ENCODE results near the gene MANF.

The MANF gene

DNA sequence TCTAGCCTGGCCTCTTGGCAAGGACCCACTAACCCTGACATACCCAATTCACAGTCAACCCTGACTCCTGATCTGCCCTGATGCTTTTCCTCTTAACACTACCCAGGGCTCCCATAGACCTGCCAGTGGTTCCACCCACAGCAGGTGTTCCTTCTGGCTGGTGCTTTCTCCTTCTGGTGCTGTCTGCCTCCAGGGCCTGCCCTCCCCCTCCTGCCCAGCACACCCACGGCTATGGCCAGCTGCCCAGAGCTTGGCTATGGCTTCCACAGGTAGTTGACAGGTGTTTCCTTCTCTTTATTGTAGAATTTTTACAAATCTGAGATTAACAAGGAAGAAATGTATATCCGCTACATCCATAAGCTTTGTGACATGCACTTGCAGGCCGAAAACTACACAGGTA, 46.5 kb upstream of the MANF start:
- Histone ChIP-seq H3K9me2 (replicated peaks; ENCODE audit: control insufficient read depth, low read length) (no peaks in the 10 kb centered on the region), H3K36me3 (ENCODE audit: control insufficient read depth, low read length) (no peaks in the 10 kb centered on the region), H3K79me2 (ENCODE audit: control insufficient read depth, low read length) (no peaks in the 10 kb centered on the region), H3F3A (ENCODE audit: control insufficient read depth, insufficient read depth) (no peaks in the 10 kb centered on the region), H3K27ac (ENCODE audit: low read depth, low read length) (no peak overlapping the region), H3K4me2 (ENCODE audit: low read length) (no peak overlapping the region), H3K4me1 (ENCODE audit: control insufficient read depth, low read length) (no peaks in the 10 kb centered on the region), H3K27me3 (ENCODE audit: control insufficient read depth, low read length) (no peaks in the 10 kb centered on the region), H4K20me1 (ENCODE audit: control insufficient read depth, insufficient read depth, low read depth, low read length) (no peaks in the 10 kb centered on the region), H3K4me3 (ENCODE audit: low read length) (no peak overlapping the region), H3K9me3 (ENCODE audit: control insufficient read depth, insufficient read depth, low read length) (no peaks in the 10 kb centered on the region)
- TF ChIP-seq, protein P1, sequence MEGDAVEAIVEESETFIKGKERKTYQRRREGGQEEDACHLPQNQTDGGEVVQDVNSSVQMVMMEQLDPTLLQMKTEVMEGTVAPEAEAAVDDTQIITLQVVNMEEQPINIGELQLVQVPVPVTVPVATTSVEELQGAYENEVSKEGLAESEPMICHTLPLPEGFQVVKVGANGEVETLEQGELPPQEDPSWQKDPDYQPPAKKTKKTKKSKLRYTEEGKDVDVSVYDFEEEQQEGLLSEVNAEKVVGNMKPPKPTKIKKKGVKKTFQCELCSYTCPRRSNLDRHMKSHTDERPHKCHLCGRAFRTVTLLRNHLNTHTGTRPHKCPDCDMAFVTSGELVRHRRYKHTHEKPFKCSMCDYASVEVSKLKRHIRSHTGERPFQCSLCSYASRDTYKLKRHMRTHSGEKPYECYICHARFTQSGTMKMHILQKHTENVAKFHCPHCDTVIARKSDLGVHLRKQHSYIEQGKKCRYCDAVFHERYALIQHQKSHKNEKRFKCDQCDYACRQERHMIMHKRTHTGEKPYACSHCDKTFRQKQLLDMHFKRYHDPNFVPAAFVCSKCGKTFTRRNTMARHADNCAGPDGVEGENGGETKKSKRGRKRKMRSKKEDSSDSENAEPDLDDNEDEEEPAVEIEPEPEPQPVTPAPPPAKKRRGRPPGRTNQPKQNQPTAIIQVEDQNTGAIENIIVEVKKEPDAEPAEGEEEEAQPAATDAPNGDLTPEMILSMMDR (IDR thresholded peaks at IDR 0.05; ENCODE audit: low read depth, low read length, poor library complexity, severe bottlenecking), result no peak
- TF ChIP-seq EZH2phosphoT487 (IDR thresholded peaks at IDR 0.05; ENCODE audit: borderline replicate concordance, low read length), result no peak

DNA sequence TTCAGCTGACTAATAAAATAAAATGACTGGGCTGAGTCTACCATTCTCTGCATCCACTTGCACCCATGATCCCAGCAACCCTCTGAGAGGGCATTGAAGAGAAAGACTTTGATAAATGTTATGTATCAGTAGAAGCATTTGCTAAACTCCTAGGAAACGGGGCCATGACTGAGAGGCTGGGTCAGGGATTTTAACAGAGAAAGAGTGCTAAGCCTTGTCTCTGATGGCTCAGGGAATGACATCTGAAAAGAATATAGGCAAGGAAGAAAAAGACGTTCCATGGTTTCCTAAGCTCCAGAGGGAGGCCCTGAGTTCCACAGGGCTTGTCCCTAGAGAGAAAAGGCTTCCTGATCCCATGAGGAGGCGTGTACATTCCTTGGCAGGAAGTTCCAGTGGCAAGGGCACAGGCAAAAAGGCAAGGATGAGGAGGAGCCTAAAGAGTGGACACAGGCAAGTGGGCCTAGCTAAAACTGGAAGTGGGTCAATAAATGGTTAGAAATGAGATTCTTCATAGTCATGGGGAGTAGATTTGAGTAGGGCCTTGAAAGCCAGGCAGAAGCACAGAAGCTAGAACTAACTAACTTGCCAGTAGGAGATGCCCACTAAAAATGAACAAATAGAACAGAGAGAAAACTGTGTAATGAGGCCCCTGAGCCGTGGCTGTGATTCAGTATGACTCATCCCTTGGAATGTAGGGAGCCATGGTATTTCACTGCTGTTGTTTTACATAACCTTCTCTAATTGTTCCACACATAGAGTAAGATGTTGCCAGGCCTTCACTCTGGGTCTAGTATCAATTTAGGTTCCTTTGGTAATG, 44.9 kb upstream of the MANF start:
- H3K9me3 ChIP-seq (ENCODE audit: control insufficient read depth, insufficient read depth, low read length), result no peaks in the 10 kb centered on the region
- H3K36me3 ChIP-seq (ENCODE audit: control insufficient read depth, low read length), result no peaks in the 10 kb centered on the region
- H3K4me3 ChIP-seq (ENCODE audit: low read length), result no peak overlapping the region
- H3K79me2 ChIP-seq (ENCODE audit: control insufficient read depth, low read length), result no peaks in the 10 kb centered on the region
- H4K20me1 ChIP-seq (ENCODE audit: control insufficient read depth, insufficient read depth, low read depth, low read length), result no peaks in the 10 kb centered on the region
- H3K27ac ChIP-seq (ENCODE audit: low read depth, low read length), result no peak overlapping the region
- H3F3A ChIP-seq (ENCODE audit: control insufficient read depth, insufficient read depth), result no peaks in the 10 kb centered on the region
- no peak overlapping the region for H3K4me2 ChIP-seq (ENCODE audit: low read length)
- H3K4me1 ChIP-seq (ENCODE audit: control insufficient read depth, low read length), result no peaks in the 10 kb centered on the region
- H3K9me2 ChIP-seq (replicated peaks; ENCODE audit: control insufficient read depth, low read length), result no peaks in the 10 kb centered on the region
- no peaks in the 10 kb centered on the region for H3K27me3 ChIP-seq (ENCODE audit: control insufficient read depth, low read length)
- TF ChIP-seq, protein P1 (IDR thresholded peaks at IDR 0.05; ENCODE audit: low read depth, low read length, poor library complexity, severe bottlenecking), result no peak
- no peak for TF ChIP-seq EZH2phosphoT487 (IDR thresholded peaks at IDR 0.05; ENCODE audit: borderline replicate concordance, low read length)

DNA sequence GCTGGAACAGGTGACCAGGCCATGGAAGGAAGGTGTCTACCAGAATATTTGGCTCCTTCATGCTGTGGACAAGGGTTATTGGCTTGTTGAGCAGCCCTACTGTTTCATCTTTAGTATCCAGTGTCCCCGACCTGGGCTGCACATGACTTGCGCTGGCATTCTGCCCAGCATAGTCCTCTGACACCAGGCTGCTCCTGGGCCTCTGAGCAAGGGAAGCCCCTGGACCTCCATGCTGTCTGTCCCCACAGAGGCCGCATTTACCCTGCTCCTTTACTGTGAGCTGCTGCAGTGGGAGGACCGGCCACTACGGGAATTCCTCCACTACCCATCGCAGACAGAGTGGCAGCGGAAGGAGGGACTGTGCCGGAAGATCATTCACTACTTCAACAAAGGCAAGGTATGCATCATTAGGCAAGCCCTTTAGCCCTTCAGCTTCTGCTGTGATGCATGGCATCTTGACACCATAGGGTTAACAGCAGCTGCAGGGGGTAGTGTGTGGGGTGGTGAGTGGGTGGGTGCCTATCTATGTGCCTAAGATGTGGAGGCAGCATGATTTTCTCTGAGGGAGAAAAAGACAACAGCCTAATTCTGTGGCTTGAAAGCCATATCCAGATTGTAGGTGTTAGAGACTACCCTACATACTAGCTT, 44.0 kb upstream of the MANF start:
- Histone ChIP-seq H3K79me2 (ENCODE audit: control insufficient read depth, low read length) (no peaks in the 10 kb centered on the region), H3K9me2 (replicated peaks; ENCODE audit: control insufficient read depth, low read length) (no peaks in the 10 kb centered on the region), H3K9me3 (ENCODE audit: control insufficient read depth, insufficient read depth, low read length) (no peaks in the 10 kb centered on the region), H3K4me2 (ENCODE audit: low read length) (no peak overlapping the region), H3K4me3 (ENCODE audit: low read length) (no peak overlapping the region), H3K4me1 (ENCODE audit: control insufficient read depth, low read length) (no peaks in the 10 kb centered on the region), H4K20me1 (ENCODE audit: control insufficient read depth, insufficient read depth, low read depth, low read length) (no peaks in the 10 kb centered on the region), H3F3A (ENCODE audit: control insufficient read depth, insufficient read depth) (no peaks in the 10 kb centered on the region), H3K36me3 (ENCODE audit: control insufficient read depth, low read length) (no peaks in the 10 kb centered on the region), H3K27ac (ENCODE audit: low read depth, low read length) (no peak overlapping the region), H3K27me3 (ENCODE audit: control insufficient read depth, low read length) (no peaks in the 10 kb centered on the region)
- TF ChIP-seq EZH2phosphoT487 (IDR thresholded peaks at IDR 0.05; ENCODE audit: borderline replicate concordance, low read length), result no peak
- TF ChIP-seq, protein P1 (IDR thresholded peaks at IDR 0.05; ENCODE audit: low read depth, low read length, poor library complexity, severe bottlenecking), result no peak

Measured in DOHH2 (cell line).